Trophoblast cell (in vitro differentiated cells and primary cell): ENCODE data around the gene ELOVL6.
A peak's percentile ranks its signal among the peaks of the same experiment; 100 is the strongest.

Source experiments
- DNase-seq, 2 donors: peaks; one replicate each; pipeline ENCODE4 v3.0.0-alpha.2; 2016
- H2AFZ ChIP-seq: 2 replicates; pipeline ENCODE4 v1.6.1; 2013; ENCODE audit warnings: low read length, moderate library complexity, mild to moderate bottlenecking; ENCODE audit not compliant: insufficient read depth, poor library complexity
- H2AK5ac ChIP-seq: 2 replicates; pipeline ENCODE4 v1.6.1; 2013; ENCODE audit warnings: mild to moderate bottlenecking, low read length
- H2BK120ac ChIP-seq: 2 replicates; pipeline ENCODE4 v1.6.1; 2013; ENCODE audit warnings: low read length, mild to moderate bottlenecking, moderate library complexity; ENCODE audit not compliant: insufficient read depth, poor library complexity
- H2BK12ac ChIP-seq: 2 replicates; pipeline ENCODE4 v1.6.1; 2013; ENCODE audit warnings: mild to moderate bottlenecking, low read length, moderate library complexity
- H2BK5ac ChIP-seq: 2 replicates; pipeline ENCODE4 v1.6.1; 2013; ENCODE audit warnings: low read length, low read depth, moderate library complexity, mild to moderate bottlenecking; ENCODE audit not compliant: poor library complexity
- H3K14ac ChIP-seq: 2 replicates; pipeline ENCODE4 v1.6.1; 2013; ENCODE audit warnings: mild to moderate bottlenecking, low read length
- H3K18ac ChIP-seq: 2 replicates; pipeline ENCODE4 v1.6.1; 2013; ENCODE audit warnings: mild to moderate bottlenecking, low read length
- H3K23ac ChIP-seq: 2 replicates; pipeline ENCODE4 v1.6.1; 2013; ENCODE audit warnings: low read length
- H3K27ac ChIP-seq: 2 replicates; pipeline ENCODE4 v1.5.1; 2013; ENCODE audit warnings: low read depth, mild to moderate bottlenecking, inconsistent platforms, low read length, moderate library complexity
- H3K27me3 ChIP-seq: 2 replicates; pipeline ENCODE4 v1.6.1; 2013; ENCODE audit warnings: inconsistent platforms, mild to moderate bottlenecking, low read length, moderate library complexity; ENCODE audit not compliant: insufficient read depth
- H3K36me3 ChIP-seq, 2 experiments: 1 replicate in 1 of 2; 2 replicates in 1 of 2; pipeline ENCODE4 v1.6.1; 2013; ENCODE audit warnings: low read length in 2 of 2, mild to moderate bottlenecking in 2 of 2, moderate library complexity in 1 of 2; ENCODE audit not compliant: insufficient read depth in 2 of 2, control insufficient read depth in 1 of 2
- H3K4ac ChIP-seq: 2 replicates; pipeline ENCODE4 v1.6.1; 2013; ENCODE audit warnings: low read depth, mild to moderate bottlenecking, low read length, moderate library complexity
- H3K4me1 ChIP-seq, 2 experiments: 1 replicate in 1 of 2; 2 replicates in 1 of 2; pipeline ENCODE4 v1.6.1; 2013; ENCODE audit warnings: low read length in 2 of 2, mild to moderate bottlenecking in 2 of 2, moderate library complexity in 1 of 2; ENCODE audit not compliant: insufficient read depth in 2 of 2, control insufficient read depth in 1 of 2
- H3K4me2 ChIP-seq: 2 replicates; pipeline ENCODE4 v1.6.1; 2013; ENCODE audit warnings: inconsistent platforms, mild to moderate bottlenecking, low read length, moderate library complexity
- H3K4me3 ChIP-seq: 2 replicates; pipeline ENCODE4 v1.5.1; 2013; ENCODE audit warnings: mild to moderate bottlenecking, low read depth, low read length, inconsistent platforms
- H3K79me1 ChIP-seq: one replicate; pipeline ENCODE4 v1.6.1; 2013; ENCODE audit warnings: low read length
- H3K79me2 ChIP-seq: 2 replicates; pipeline ENCODE4 v1.6.1; 2013; ENCODE audit warnings: low read length, mild to moderate bottlenecking; ENCODE audit not compliant: control insufficient read depth, insufficient read depth, poor library complexity
- H3K9ac ChIP-seq: 2 replicates; pipeline ENCODE4 v1.6.1; 2013; ENCODE audit warnings: mild to moderate bottlenecking, low read length
- H3K9me3 ChIP-seq: 2 replicates; pipeline ENCODE4 v1.6.1; 2013; ENCODE audit warnings: low read depth, mild to moderate bottlenecking, control low read depth, inconsistent platforms, low read length; ENCODE audit not compliant: insufficient read depth
- H4K12ac ChIP-seq: 2 replicates; pipeline ENCODE4 v1.6.1; 2013; ENCODE audit warnings: low read depth, mild to moderate bottlenecking, low read length, moderate library complexity
- H4K8ac ChIP-seq: 2 replicates; pipeline ENCODE4 v1.6.1; 2013; ENCODE audit warnings: low read depth, mild to moderate bottlenecking, low read length, moderate library complexity
- H4K91ac ChIP-seq: one replicate; pipeline ENCODE4 v1.6.1; 2013; ENCODE audit warnings: low read depth, mild to moderate bottlenecking, low read length, moderate library complexity
- WGBS: extraction: QIAGEN DNeasy Blood & Tissue Kit; methylation state at CpG from one replicate; pipeline ENCODE4 v1.1.7; 2013; ENCODE audit warnings: missing lambda C conversion rate; ENCODE audit not compliant: insufficient read length, insufficient coverage; ENCODE audit errors: extremely low coverage; 5-methylcytosine and 5-hydroxymethylcytosine counted together

Gene ELOVL6

DNA sequence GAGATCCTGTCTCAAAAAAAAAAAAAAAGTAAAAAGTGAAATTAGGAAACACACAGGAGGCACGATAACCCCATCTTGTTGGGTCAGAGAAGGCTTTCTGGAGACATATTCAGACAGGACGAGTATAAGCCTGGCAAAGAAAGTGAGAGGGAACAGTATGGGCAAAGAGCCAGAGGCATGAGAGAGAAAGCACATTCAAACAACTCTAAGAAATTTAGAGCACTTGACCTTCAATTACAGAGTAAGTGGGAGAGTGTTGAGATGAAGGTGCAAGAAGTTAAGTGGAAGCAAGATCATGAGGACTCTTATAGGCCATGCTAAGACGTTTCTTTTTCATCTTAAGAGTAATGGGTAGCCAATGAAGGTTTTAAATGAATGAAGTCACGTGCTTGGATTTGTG lies 70.4 kb downstream of the ELOVL6 start:
- peaks cover 0 to 5% of the 10 kb centered on the region in 2 experiments for H3K4me1 ChIP-seq
- no peak overlapping the region for H2AK5ac ChIP-seq
- no peak overlapping the region for H3K27ac ChIP-seq
- H2BK5ac ChIP-seq: no peak overlapping the region
- H4K12ac ChIP-seq: no peak overlapping the region
- no peak overlapping the region for H3K14ac ChIP-seq
- no peaks in the 10 kb centered on the region for H3K9me3 ChIP-seq
- H3K27me3 ChIP-seq: no peaks in the 10 kb centered on the region
- H2AFZ ChIP-seq: no peak overlapping the region
- H4K8ac ChIP-seq: no peak overlapping the region
- DNase-seq: no peak
- H3K4ac ChIP-seq: no peak overlapping the region
- no peaks in the 10 kb centered on the region for H3K36me3 ChIP-seq
- no peak overlapping the region for H3K9ac ChIP-seq
- no peak overlapping the region for H2BK120ac ChIP-seq
- no peak overlapping the region for H3K4me3 ChIP-seq
- no peak overlapping the region for H2BK12ac ChIP-seq
- no peak overlapping the region for H4K91ac ChIP-seq
- no peaks in the 10 kb centered on the region for H3K79me2 ChIP-seq
- no peak overlapping the region for H3K18ac ChIP-seq
- no peak overlapping the region for H3K23ac ChIP-seq
- H3K4me2 ChIP-seq: no peak overlapping the region
- no peaks in the 10 kb centered on the region for H3K79me1 ChIP-seq
- no CpG with 5 or more reads among the region's 4 CpGs for WGBS

DNA sequence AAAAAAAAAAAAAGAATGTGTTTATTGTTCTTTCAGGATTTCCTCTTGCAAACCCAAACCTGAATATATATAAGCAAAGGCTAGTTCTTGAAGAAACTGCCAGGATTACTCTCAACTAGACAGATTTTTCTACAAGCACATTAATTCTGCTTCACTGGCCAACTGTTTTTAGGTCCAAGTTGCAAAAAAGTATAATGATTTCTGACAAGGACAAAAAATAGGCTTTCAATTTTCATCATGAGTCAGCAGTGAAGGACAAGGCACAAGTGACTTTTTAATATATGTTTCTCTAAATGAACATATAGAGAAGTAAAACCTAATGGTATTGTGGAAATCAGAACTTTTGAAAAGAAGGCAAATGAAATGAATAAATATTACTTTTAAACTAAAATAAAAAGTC lies 73.7 kb downstream of the ELOVL6 start:
- Histone ChIP-seq H3K27ac (no peak overlapping the region), H3K4me1 (peaks cover 3 to 8% of the 10 kb centered on the region in 2 experiments)

GRCh38 chr4:110122201-110122600 lies 76.2 kb downstream of the ELOVL6 start:
- no peak overlapping the region for H2BK12ac ChIP-seq
- no peaks in the 10 kb centered on the region for H3K9me3 ChIP-seq
- H4K8ac ChIP-seq: no peak overlapping the region
- H3K9ac ChIP-seq: no peak overlapping the region
- DNase-seq: peak; percentile 39 to 75
- peaks cover 5% of the 10 kb centered on the region for H3K79me1 ChIP-seq
- H3K36me3 ChIP-seq: no peaks in the 10 kb centered on the region
- H3K4ac ChIP-seq: no peak overlapping the region
- H4K91ac ChIP-seq: no peak overlapping the region
- no peak overlapping the region for H3K14ac ChIP-seq
- no peak overlapping the region for H2BK5ac ChIP-seq
- peaks cover 3 to 10% of the 10 kb centered on the region in 2 experiments for H3K4me1 ChIP-seq
- no peak overlapping the region for H2AFZ ChIP-seq
- H3K79me2 ChIP-seq: no peaks in the 10 kb centered on the region
- no peaks in the 10 kb centered on the region for H3K27me3 ChIP-seq
- no peak overlapping the region for H3K18ac ChIP-seq
- H3K4me2 ChIP-seq: no peak overlapping the region
- H3K23ac ChIP-seq: no peak overlapping the region
- H3K4me3 ChIP-seq: no peak overlapping the region
- no peak overlapping the region for H2AK5ac ChIP-seq
- H4K12ac ChIP-seq: no peak overlapping the region
- no peak overlapping the region for H2BK120ac ChIP-seq
- no peak overlapping the region for H3K27ac ChIP-seq

More for the DNA sequence above, 73.7 kb downstream of the ELOVL6 start:
- no peak overlapping the region for H4K12ac ChIP-seq
- no peak overlapping the region for H4K8ac ChIP-seq
- DNase-seq: no peak
- no peaks in the 10 kb centered on the region for H3K36me3 ChIP-seq
- H2BK5ac ChIP-seq: no peak overlapping the region
- H3K4me2 ChIP-seq: no peak overlapping the region
- no peak overlapping the region for H2AFZ ChIP-seq
- no peak overlapping the region for H3K18ac ChIP-seq
- H4K91ac ChIP-seq: no peak overlapping the region
- no peak overlapping the region for H3K9ac ChIP-seq
- H3K9me3 ChIP-seq: no peaks in the 10 kb centered on the region
- no peak overlapping the region for H3K4me3 ChIP-seq
- H3K27me3 ChIP-seq: no peaks in the 10 kb centered on the region
- no peak overlapping the region for H2BK12ac ChIP-seq
- H3K79me2 ChIP-seq: no peaks in the 10 kb centered on the region
- no peak overlapping the region for H2BK120ac ChIP-seq
- no peak overlapping the region for H2AK5ac ChIP-seq
- H3K79me1 ChIP-seq: no peaks in the 10 kb centered on the region
- H3K14ac ChIP-seq: no peak overlapping the region
- no peak overlapping the region for H3K23ac ChIP-seq
- H3K4ac ChIP-seq: no peak overlapping the region

- Histone ChIP-seq H3K27me3 (no peaks in the 10 kb centered on the region), H3K18ac (no peak overlapping the region), H2BK5ac (no peak overlapping the region), H3K79me2 (no peaks in the 10 kb centered on the region), H3K23ac (no peak overlapping the region), H3K4me1 (peaks cover 3 to 10% of the 10 kb centered on the region in 2 experiments), H3K9me3 (no peaks in the 10 kb centered on the region), H4K12ac (no peak overlapping the region), H2AFZ (no peak overlapping the region), H3K79me1 (peaks cover 5% of the 10 kb centered on the region), H3K27ac (peak overlapping the region; percentile 65), H3K9ac (no peak overlapping the region), H2BK120ac (peak overlapping the region; percentile 60), H4K8ac (no peak overlapping the region), H4K91ac (peak overlapping the region; percentile 28), H3K4me2 (no peak overlapping the region), H3K4me3 (no peak overlapping the region), H3K14ac (peak overlapping the region; percentile 77), H2AK5ac (no peak overlapping the region), H2BK12ac (peak overlapping the region; percentile 69), H3K4ac (no peak overlapping the region), H3K36me3 (no peaks in the 10 kb centered on the region)
- no CpG with 5 or more reads among the region's 6 CpGs for WGBS
- DNase-seq: peak in 1 of 2 donors; percentile 66
Observed at GRCh38 chr4:110120506-110120905, 77.9 kb downstream of the ELOVL6 start.
